HG03558 (cell line): ENCODE data around the gene FAM168B.

Experiments
- ATAC-seq: cut with Tn5 transposase; IDR thresholded peaks from one replicate; pipeline ENCODE4 v1.9.1; 2021; ENCODE audit warnings: moderate number of reproducible peaks; ENCODE audit not compliant: unreplicated experiment; ENCODE audit errors: extremely low read depth

Gene FAM168B

GRCh38 chr2:131030478-131030971 is 62.7 kb downstream of the FAM168B start:
- ATAC-seq, result no peak

- ATAC-seq, result no peak
Measured at GRCh38 chr2:131029812-131030211, 63.4 kb downstream of the FAM168B start.

GRCh38 chr2:131027566-131028528 is 65.4 kb downstream of the FAM168B start:
- no peak for ATAC-seq

- ATAC-seq, result no peak
Measured at GRCh38 chr2:131026919-131027318, 66.3 kb downstream of the FAM168B start.

DNA sequence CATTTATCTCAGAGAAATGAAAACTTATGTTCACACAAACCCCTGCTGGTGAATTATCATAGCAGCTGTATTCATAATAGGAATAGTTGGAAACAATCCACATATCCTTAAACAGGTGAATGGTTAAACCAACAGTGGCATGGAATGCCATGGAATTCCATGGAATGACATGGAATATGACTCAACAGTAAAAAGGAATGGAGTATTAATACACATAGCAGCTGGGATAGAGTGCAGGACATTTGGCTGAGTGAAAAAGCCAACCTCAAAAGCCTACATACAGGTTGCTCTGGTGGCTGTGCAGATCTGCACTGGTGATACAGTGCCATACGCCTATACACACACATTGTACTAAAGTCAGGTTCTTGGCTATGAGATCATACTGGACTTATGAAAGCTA is 69.5 kb downstream of the FAM168B start:
- no peak for ATAC-seq

DNA sequence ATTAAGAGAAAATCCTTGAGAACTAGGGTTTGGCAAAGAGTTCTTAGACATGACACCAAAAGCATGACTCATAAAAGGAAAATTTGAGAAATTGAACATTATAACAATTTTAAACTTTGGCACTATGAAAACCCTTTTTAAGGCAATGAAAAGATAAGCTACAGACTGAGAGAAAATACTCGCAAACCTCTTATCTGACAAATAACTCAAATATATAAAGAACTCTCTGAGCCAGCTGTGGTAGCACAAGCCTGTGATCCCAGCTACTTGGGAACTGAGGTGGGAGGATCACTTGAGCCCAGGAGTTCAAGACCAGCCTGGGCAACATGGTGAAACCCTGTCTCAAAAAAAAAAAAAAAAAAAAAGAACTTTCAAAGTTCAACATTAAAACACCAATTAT is 70.5 kb downstream of the FAM168B start:
- ATAC-seq, result no peak

- ATAC-seq, result no peak
Measured at GRCh38 chr2:131016826-131017741, 76.2 kb downstream of the FAM168B start.

DNA sequence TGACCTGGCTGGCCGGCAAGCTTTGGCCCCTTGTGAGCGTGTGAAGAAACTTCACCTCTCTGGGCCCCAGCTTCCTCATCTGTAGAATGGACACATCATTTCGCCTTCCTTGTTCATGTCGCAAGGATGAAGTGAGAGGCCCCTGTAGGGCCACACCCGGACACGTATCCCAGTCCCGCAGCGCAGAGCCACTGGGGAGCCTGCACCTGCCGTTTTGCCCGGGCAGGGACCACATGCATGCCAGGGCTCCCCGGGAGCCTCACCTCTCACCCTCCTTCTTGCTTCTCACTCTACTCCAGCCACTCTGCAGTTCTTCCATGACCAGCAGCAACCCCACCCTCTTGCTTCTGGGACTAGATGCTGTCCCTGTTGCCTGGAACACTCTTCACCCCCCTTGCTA is 77.5 kb downstream of the FAM168B start:
- ATAC-seq, result no peak

- ATAC-seq, result no peak
Measured at GRCh38 chr2:131014141-131014540, 79.1 kb downstream of the FAM168B start.

- no peak for ATAC-seq
Measured at GRCh38 chr2:131011486-131011885, 81.8 kb downstream of the FAM168B start.

GRCh38 chr2:131010566-131010965 is 82.7 kb downstream of the FAM168B start:
- ATAC-seq, result no peak

- ATAC-seq, result no peak
Measured at GRCh38 chr2:131009713-131010475, 83.4 kb downstream of the FAM168B start.

GRCh38 chr2:131008967-131009366 is 84.3 kb downstream of the FAM168B start:
- no peak for ATAC-seq

DNA sequence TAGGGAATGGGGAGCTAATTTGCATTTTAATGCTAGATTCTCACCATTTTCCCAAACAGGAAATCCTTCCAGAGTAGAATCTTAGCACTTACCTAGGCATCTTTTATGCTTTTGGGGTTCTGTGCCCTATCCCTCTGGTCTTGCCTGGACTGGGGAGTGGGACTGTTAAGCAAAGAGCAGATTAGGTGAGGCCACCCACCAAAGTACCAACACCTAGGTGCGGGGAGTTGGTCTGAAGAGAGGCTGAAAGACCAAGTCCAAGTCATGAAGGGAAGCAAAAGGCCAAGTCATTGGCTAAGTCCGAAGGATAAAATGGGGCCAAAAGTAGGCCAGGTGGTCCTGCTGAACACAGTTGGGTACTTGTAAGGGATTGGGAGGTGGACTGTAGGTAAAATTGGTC is 86.7 kb downstream of the FAM168B start:
- ATAC-seq, result no peak

DNA sequence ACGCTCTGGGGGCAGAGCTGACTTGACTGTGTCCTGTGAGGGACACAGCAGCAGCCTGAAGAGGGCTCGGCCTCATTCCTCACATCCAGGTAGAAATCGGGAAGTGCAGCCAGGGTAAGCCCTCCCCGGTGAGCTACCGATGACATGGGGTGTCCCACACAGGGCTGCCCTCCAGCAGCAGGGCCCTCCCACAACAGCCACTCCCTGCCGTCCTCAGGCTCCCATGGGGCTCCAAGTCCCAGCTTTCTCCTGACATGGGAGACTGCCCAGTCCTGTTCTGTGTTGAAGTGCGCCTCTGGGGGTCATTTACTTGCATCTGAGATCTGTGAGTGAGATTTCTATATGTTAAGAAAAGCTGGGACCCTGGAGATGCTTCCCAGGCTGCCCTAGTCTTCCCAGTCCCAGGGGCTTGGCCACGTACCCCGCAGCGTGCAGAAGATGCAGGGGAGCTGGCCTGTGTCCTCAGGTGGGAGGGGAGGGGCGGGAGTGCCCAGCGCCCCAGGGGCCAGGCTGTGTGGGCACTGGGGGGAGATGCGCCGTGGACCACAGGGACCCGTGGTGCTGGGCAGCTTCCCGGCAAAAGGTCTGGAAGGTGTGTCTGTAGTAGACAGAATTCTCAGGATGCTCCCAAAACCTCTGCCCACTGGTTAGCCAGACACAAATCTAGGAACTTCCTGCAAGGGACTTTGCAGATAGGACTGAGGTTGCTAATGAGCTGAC is 87.9 kb downstream of the FAM168B start:
- no peak for ATAC-seq

- ATAC-seq, result no peak
Measured at GRCh38 chr2:131004446-131005209, 88.6 kb downstream of the FAM168B start.

DNA sequence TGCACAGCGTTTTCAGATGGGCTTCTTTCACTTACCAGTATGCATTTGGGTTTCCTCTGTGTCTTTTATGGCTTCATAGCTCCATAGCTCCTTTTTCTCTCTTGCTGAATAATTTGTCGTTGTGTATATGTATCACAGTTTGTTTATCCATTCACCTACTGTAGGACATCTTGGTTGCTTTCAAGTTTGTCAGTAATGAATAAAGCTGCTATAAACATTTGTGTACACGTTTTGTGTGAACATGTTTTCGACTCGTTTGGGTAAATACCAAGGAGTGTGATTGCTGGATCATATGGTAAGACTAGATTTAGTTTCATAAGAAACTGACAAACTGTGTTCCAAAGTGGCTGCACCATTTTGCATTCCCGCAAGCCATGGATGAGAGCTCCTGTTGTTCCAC is 94.7 kb downstream of the FAM168B start:
- ATAC-seq, result no peak
